ENCODE measurements around the gene TCP11L1. TPM values are rescaled to one million over a fixed set of nuclear protein-coding genes. Genes with fewer than 3 reads are reported as not detected.

TCP11L1 gene
- total and polyA plus RNA-seq, 2 donors = 9.2 to 22.7 TPM

GRCh38 chr11:33064033-33064825 is 24.9 kb downstream of the TCP11L1 start:
- Histone ChIP-seq H3K4me3 (ENCODE audit: low read depth, low read length) (no peak overlapping the region), H3K4me1 (ENCODE audit: insufficient read depth) (no peaks in the 10 kb centered on the region), H3K36me3 (ENCODE audit: insufficient read depth) (no peaks in the 10 kb centered on the region), H3K27ac (ENCODE audit: low read depth) (no peak overlapping the region)
- DNase-seq (ENCODE audit: extremely low spot score) = no peak
- WGBS = 44% methylated on average over 11 of the region's 11 CpGs

- WGBS = 93% methylated on average over 5 of the region's 5 CpGs
- no peak overlapping the region for H3K27ac ChIP-seq (ENCODE audit: low read depth)
- DNase-seq (ENCODE audit: extremely low spot score) = no peak
These were observed 25.5 kb downstream of the TCP11L1 start for GRCh38 chr11:33064866-33065265.

GRCh38 chr11:33065445-33066178 is 26.2 kb downstream of the TCP11L1 start:
- H3K36me3 ChIP-seq (ENCODE audit: insufficient read depth) = no peaks in the 10 kb centered on the region
- H3K27ac ChIP-seq (ENCODE audit: low read depth) = no peak overlapping the region
- H3K4me3 ChIP-seq (ENCODE audit: low read depth, low read length) = no peak overlapping the region
- WGBS = 61% methylated on average over 22 of the region's 22 CpGs
- DNase-seq (ENCODE audit: extremely low spot score) = no peak
- H3K4me1 ChIP-seq (ENCODE audit: insufficient read depth) = peaks cover 1% of the 10 kb centered on the region

More at GRCh38 chr11:33064866-33065265, 25.5 kb downstream of the TCP11L1 start:
- no peaks in the 10 kb centered on the region for H3K36me3 ChIP-seq (ENCODE audit: insufficient read depth)
- H3K4me3 ChIP-seq (ENCODE audit: low read depth, low read length) = no peak overlapping the region
- peaks cover 1% of the 10 kb centered on the region for H3K4me1 ChIP-seq (ENCODE audit: insufficient read depth)

GRCh38 chr11:33067294-33067693 is 27.9 kb downstream of the TCP11L1 start:
- DNase-seq (ENCODE audit: extremely low spot score) = no peak
- 98% methylated on average over 3 of the region's 3 CpGs for WGBS
- no peak overlapping the region for H3K27ac ChIP-seq (ENCODE audit: low read depth)
- H3K4me1 ChIP-seq (ENCODE audit: insufficient read depth) = peaks cover 1% of the 10 kb centered on the region
- H3K4me3 ChIP-seq (ENCODE audit: low read depth, low read length) = no peak overlapping the region
- no peaks in the 10 kb centered on the region for H3K36me3 ChIP-seq (ENCODE audit: insufficient read depth)

GRCh38 chr11:33068611-33069340 is 29.4 kb downstream of the TCP11L1 start:
- Histone ChIP-seq H3K36me3 (ENCODE audit: insufficient read depth) (no peaks in the 10 kb centered on the region), H3K27ac (ENCODE audit: low read depth) (no peak overlapping the region), H3K4me1 (ENCODE audit: insufficient read depth) (peaks cover 1% of the 10 kb centered on the region), H3K4me3 (ENCODE audit: low read depth, low read length) (no peak overlapping the region)
- 95% methylated on average over 17 of the region's 17 CpGs for WGBS
- DNase-seq (ENCODE audit: extremely low spot score) = no peak

GRCh38 chr11:33072465-33072864 is 33.1 kb downstream of the TCP11L1 start:
- Histone ChIP-seq H3K4me1 (ENCODE audit: insufficient read depth) (peaks cover 1% of the 10 kb centered on the region), H3K27ac (ENCODE audit: low read depth) (no peak overlapping the region), H3K36me3 (ENCODE audit: insufficient read depth) (no peaks in the 10 kb centered on the region), H3K4me3 (ENCODE audit: low read depth, low read length) (no peak overlapping the region)
- 88% methylated on average over 8 of the region's 8 CpGs for WGBS
- DNase-seq (ENCODE audit: extremely low spot score) = no peak

GRCh38 chr11:33083918-33084317 is 44.5 kb downstream of the TCP11L1 start:
- WGBS = 88% methylated on average over 1 of the region's 1 CpG
- no peaks in the 10 kb centered on the region for H3K4me1 ChIP-seq (ENCODE audit: insufficient read depth)
- no peak overlapping the region for H3K27ac ChIP-seq (ENCODE audit: low read depth)
- H3K36me3 ChIP-seq (ENCODE audit: insufficient read depth) = peaks cover 4% of the 10 kb centered on the region
- DNase-seq (ENCODE audit: extremely low spot score) = no peak
- no peak overlapping the region for H3K4me3 ChIP-seq (ENCODE audit: low read depth, low read length)

- Histone ChIP-seq H3K4me3 (ENCODE audit: low read depth, low read length) (no peak overlapping the region), H3K4me1 (ENCODE audit: insufficient read depth) (no peaks in the 10 kb centered on the region), H3K27ac (ENCODE audit: low read depth) (no peak overlapping the region), H3K36me3 (ENCODE audit: insufficient read depth) (peaks cover 4% of the 10 kb centered on the region)
- WGBS = 94% methylated on average over 1 of the region's 1 CpG
- no peak for DNase-seq (ENCODE audit: extremely low spot score)
These were observed 46.6 kb downstream of the TCP11L1 start for GRCh38 chr11:33086017-33086416.

- Histone ChIP-seq H3K4me3 (ENCODE audit: low read depth, low read length) (no peak overlapping the region), H3K4me1 (ENCODE audit: insufficient read depth) (no peaks in the 10 kb centered on the region), H3K27ac (ENCODE audit: low read depth) (no peak overlapping the region), H3K36me3 (ENCODE audit: insufficient read depth) (peaks cover 4% of the 10 kb centered on the region)
- DNase-seq (ENCODE audit: extremely low spot score) = no peak
These were observed 50.4 kb downstream of the TCP11L1 start for GRCh38 chr11:33089776-33090175.

- no peak for DNase-seq (ENCODE audit: extremely low spot score)
- Histone ChIP-seq H3K27ac (ENCODE audit: low read depth) (no peak overlapping the region), H3K4me3 (ENCODE audit: low read depth, low read length) (no peak overlapping the region), H3K36me3 (ENCODE audit: insufficient read depth) (no peaks in the 10 kb centered on the region), H3K4me1 (ENCODE audit: insufficient read depth) (no peaks in the 10 kb centered on the region)
- WGBS = 48% methylated on average over 1 of the region's 1 CpG
These were observed 54.8 kb downstream of the TCP11L1 start for GRCh38 chr11:33094157-33094556.

GRCh38 chr11:33103836-33104235 is 64.5 kb downstream of the TCP11L1 start:
- no peak overlapping the region for H3K27ac ChIP-seq (ENCODE audit: low read depth)
- no peak overlapping the region for H3K4me3 ChIP-seq (ENCODE audit: low read depth, low read length)
- H3K4me1 ChIP-seq (ENCODE audit: insufficient read depth) = no peaks in the 10 kb centered on the region
- no peak for DNase-seq (ENCODE audit: extremely low spot score)
- peaks cover 6% of the 10 kb centered on the region for H3K36me3 ChIP-seq (ENCODE audit: insufficient read depth)

GRCh38 chr11:33109294-33109895 is 70.0 kb downstream of the TCP11L1 start:
- no peaks in the 10 kb centered on the region for H3K4me1 ChIP-seq (ENCODE audit: insufficient read depth)
- peaks cover 2% of the 10 kb centered on the region for H3K36me3 ChIP-seq (ENCODE audit: insufficient read depth)
- no peak overlapping the region for H3K27ac ChIP-seq (ENCODE audit: low read depth)
- no peak for DNase-seq (ENCODE audit: extremely low spot score)
- no peak overlapping the region for H3K4me3 ChIP-seq (ENCODE audit: low read depth, low read length)

- WGBS = 30% methylated on average over 1 of the region's 1 CpG
- H3K27ac ChIP-seq (ENCODE audit: low read depth) = no peak overlapping the region
- DNase-seq (ENCODE audit: extremely low spot score) = no peak
These were observed 70.7 kb downstream of the TCP11L1 start for GRCh38 chr11:33110083-33110482.

More at GRCh38 chr11:33110083-33110482, 70.7 kb downstream of the TCP11L1 start:
- Histone ChIP-seq H3K36me3 (ENCODE audit: insufficient read depth) (peaks cover 2% of the 10 kb centered on the region), H3K4me3 (ENCODE audit: low read depth, low read length) (no peak overlapping the region), H3K4me1 (ENCODE audit: insufficient read depth) (no peaks in the 10 kb centered on the region)
